T-helper 17 cell (primary cell): ENCODE results near the gene BEST1. TPM values are rescaled to one million over a fixed set of nuclear protein-coding genes. Genes with fewer than 3 reads are reported as not detected.
A peak's percentile ranks its signal among the peaks of the same experiment; 100 is the strongest.

Experiments
- ATAC-seq: fragments of 150-1000 bp; cut with Tn5 transposase; 2 replicates; pipeline ENCODE4 v1.10.0; 2021; ENCODE audit warnings: mild to moderate bottlenecking, moderate library complexity
- DNase-seq, 3 donors: peaks; one replicate each; pipeline versions ENCODE4 v3.0.0 to v3.0.0-alpha.2; 2020 to 2021
- H3K9me3 ChIP-seq: one replicate; pipeline ENCODE4 v1.7.0; 2013; ENCODE audit warnings: low read length, mild to moderate bottlenecking; ENCODE audit not compliant: control insufficient read depth, poor library complexity, severe bottlenecking
- H3K27ac Mint-ChIP-seq: one replicate; pipeline ENCODE4 v1.8.0; 2022; ENCODE audit warnings: mild to moderate bottlenecking, moderate library complexity, mixed read lengths
- H3K27me3 Mint-ChIP-seq: one replicate; pipeline ENCODE4 v1.8.0; 2022; ENCODE audit warnings: mixed read lengths
- H3K36me3 Mint-ChIP-seq: one replicate; pipeline ENCODE4 v1.8.0; 2022; ENCODE audit warnings: low read depth, mixed read lengths
- H3K4me1 Mint-ChIP-seq: one replicate; pipeline ENCODE4 v1.8.0; 2022; ENCODE audit warnings: mild to moderate bottlenecking, mixed read lengths
- H3K4me3 Mint-ChIP-seq: one replicate; pipeline ENCODE4 v1.8.0; 2022; ENCODE audit warnings: mild to moderate bottlenecking, moderate library complexity, mixed read lengths
- total RNA-seq, 4 donors: library from RNA in 2 of 4; stranded (reverse) in 2 of 4; gene quantifications; one replicate each; pipeline ENCODE4 v1.2.3 and lab custom pipeline; 2022 to 2026

BEST1 gene
- total RNA-seq, 2 donors from 2014 or later: 0.26 to 0.35 TPM

- H3K27me3 Mint-ChIP-seq: no peaks in the 10 kb centered on the region
- no peak overlapping the region for H3K4me3 Mint-ChIP-seq
Measured at GRCh38 chr11:61975638-61976419, 25.7 kb downstream of the BEST1 start.

GRCh38 chr11:61976420-61976800, 26.3 kb downstream of the BEST1 start:
- no peaks in the 10 kb centered on the region for H3K27me3 Mint-ChIP-seq
- H3K36me3 Mint-ChIP-seq: no peaks in the 10 kb centered on the region
- peaks cover 23% of the 10 kb centered on the region for H3K4me1 Mint-ChIP-seq
- H3K27ac Mint-ChIP-seq: peak overlapping the region; percentile 88
- H3K9me3 ChIP-seq: no peaks in the 10 kb centered on the region
- DNase-seq: no peak
- no peak for ATAC-seq
- no peak overlapping the region for H3K4me3 Mint-ChIP-seq

More at GRCh38 chr11:61975638-61976419, 25.7 kb downstream of the BEST1 start:
- Mint-ChIP-seq H3K4me1 (peaks cover 29% of the 10 kb centered on the region), H3K27ac (peak overlapping the region; percentile 88), H3K36me3 (no peaks in the 10 kb centered on the region)
- DNase-seq (no peak), ATAC-seq (no peak)
- H3K9me3 ChIP-seq: no peaks in the 10 kb centered on the region

- no peaks in the 10 kb centered on the region for H3K9me3 ChIP-seq
- Mint-ChIP-seq H3K27ac (no peak overlapping the region), H3K27me3 (no peaks in the 10 kb centered on the region), H3K4me1 (peaks cover 20% of the 10 kb centered on the region), H3K36me3 (no peaks in the 10 kb centered on the region), H3K4me3 (no peak overlapping the region)
- ATAC-seq (no peak), DNase-seq (no peak)
Measured at GRCh38 chr11:61976813-61977475, 26.8 kb downstream of the BEST1 start.

- Mint-ChIP-seq H3K4me1 (peaks cover 13% of the 10 kb centered on the region), H3K27ac (peak overlapping the region; percentile 39), H3K4me3 (no peak overlapping the region), H3K36me3 (no peaks in the 10 kb centered on the region), H3K27me3 (no peaks in the 10 kb centered on the region)
- ATAC-seq (no peak), DNase-seq (no peak)
- no peaks in the 10 kb centered on the region for H3K9me3 ChIP-seq
Measured at GRCh38 chr11:61978703-61979661, 28.8 kb downstream of the BEST1 start.

- H3K36me3 Mint-ChIP-seq: no peaks in the 10 kb centered on the region
- no peak overlapping the region for H3K27ac Mint-ChIP-seq
- H3K27me3 Mint-ChIP-seq: no peaks in the 10 kb centered on the region
- ATAC-seq: no peak
- no peak overlapping the region for H3K4me3 Mint-ChIP-seq
- DNase-seq: no peak
- H3K4me1 Mint-ChIP-seq: peaks cover 10% of the 10 kb centered on the region
- no peaks in the 10 kb centered on the region for H3K9me3 ChIP-seq
Measured at GRCh38 chr11:61980783-61981541, 30.8 kb downstream of the BEST1 start.

GRCh38 chr11:61983419-61983818, 33.3 kb downstream of the BEST1 start:
- ATAC-seq: no peak
- H3K36me3 Mint-ChIP-seq: peaks cover 3% of the 10 kb centered on the region
- peaks cover 6% of the 10 kb centered on the region for H3K4me1 Mint-ChIP-seq

GRCh38 chr11:61985869-61986268, 35.7 kb downstream of the BEST1 start:
- no peak for DNase-seq
- peaks cover 2% of the 10 kb centered on the region for H3K4me1 Mint-ChIP-seq
- no peak overlapping the region for H3K27ac Mint-ChIP-seq
- ATAC-seq: no peak
- H3K36me3 Mint-ChIP-seq: peaks cover 3% of the 10 kb centered on the region
- no peak overlapping the region for H3K4me3 Mint-ChIP-seq
- H3K9me3 ChIP-seq: no peaks in the 10 kb centered on the region
- no peaks in the 10 kb centered on the region for H3K27me3 Mint-ChIP-seq

More at GRCh38 chr11:61983419-61983818, 33.3 kb downstream of the BEST1 start:
- Mint-ChIP-seq H3K27me3 (no peaks in the 10 kb centered on the region), H3K27ac (no peak overlapping the region), H3K4me3 (no peak overlapping the region)
- DNase-seq: no peak
- H3K9me3 ChIP-seq: no peaks in the 10 kb centered on the region

GRCh38 chr11:61994981-61995380, 44.8 kb downstream of the BEST1 start:
- Mint-ChIP-seq H3K4me3 (no peak overlapping the region), H3K27me3 (no peaks in the 10 kb centered on the region)
- ATAC-seq: no peak

GRCh38 chr11:61996933-61997332, 46.8 kb downstream of the BEST1 start:
- no peaks in the 10 kb centered on the region for H3K36me3 Mint-ChIP-seq
- H3K27me3 Mint-ChIP-seq: no peaks in the 10 kb centered on the region
- no peaks in the 10 kb centered on the region for H3K9me3 ChIP-seq
- no peaks in the 10 kb centered on the region for H3K4me1 Mint-ChIP-seq
- DNase-seq (no peak), ATAC-seq (no peak)
- H3K4me3 Mint-ChIP-seq: no peak overlapping the region
- no peak overlapping the region for H3K27ac Mint-ChIP-seq

More at GRCh38 chr11:61994981-61995380, 44.8 kb downstream of the BEST1 start:
- H3K27ac Mint-ChIP-seq: no peak overlapping the region
- no peaks in the 10 kb centered on the region for H3K4me1 Mint-ChIP-seq
- H3K36me3 Mint-ChIP-seq: peaks cover 2% of the 10 kb centered on the region
- no peak for DNase-seq
- H3K9me3 ChIP-seq: no peaks in the 10 kb centered on the region

- peaks cover 4% of the 10 kb centered on the region for H3K36me3 Mint-ChIP-seq
- H3K9me3 ChIP-seq: no peaks in the 10 kb centered on the region
- no peaks in the 10 kb centered on the region for H3K4me1 Mint-ChIP-seq
- no peak for DNase-seq
- H3K27ac Mint-ChIP-seq: no peak overlapping the region
- no peaks in the 10 kb centered on the region for H3K27me3 Mint-ChIP-seq
- no peak overlapping the region for H3K4me3 Mint-ChIP-seq
- no peak for ATAC-seq
Measured at GRCh38 chr11:61999141-61999975, 49.2 kb downstream of the BEST1 start.

GRCh38 chr11:62000539-62001446, 50.6 kb downstream of the BEST1 start:
- no peak for ATAC-seq
- Mint-ChIP-seq H3K4me3 (no peak overlapping the region), H3K27ac (no peak overlapping the region), H3K27me3 (peaks cover 9% of the 10 kb centered on the region), H3K4me1 (no peaks in the 10 kb centered on the region), H3K36me3 (peaks cover 4% of the 10 kb centered on the region)
- no peaks in the 10 kb centered on the region for H3K9me3 ChIP-seq
- DNase-seq: no peak
